AG09319 (cell line): ENCODE measurements around the gene BTBD18.

ENCODE experiments used
- DNase-seq: peaks from one replicate; pipeline ENCODE4 v3.0.0-alpha.2; 2010; ENCODE audit warnings: low read depth; ENCODE audit errors: extremely low read depth
- CTCF ChIP-seq: IDR thresholded peaks from 2 replicates; pipeline ENCODE4 v1.5.1; 2011; ENCODE audit warnings: low read depth, mild to moderate bottlenecking, inconsistent platforms, low read length, moderate library complexity

BTBD18 gene

GRCh38 chr11:57775491-57775890 lies 23.9 kb upstream of the BTBD18 start:
- no peak for TF ChIP-seq CTCF

GRCh38 chr11:57773026-57773598 lies 21.5 kb upstream of the BTBD18 start:
- no peak for TF ChIP-seq CTCF
- no peak for DNase-seq

More at GRCh38 chr11:57775491-57775890, 23.9 kb upstream of the BTBD18 start:
- no peak for DNase-seq

- TF ChIP-seq CTCF = no peak
- no peak for DNase-seq
Measured at GRCh38 chr11:57772562-57772961, 20.9 kb upstream of the BTBD18 start.

- no peak for TF ChIP-seq CTCF
- DNase-seq = no peak
Measured at GRCh38 chr11:57771365-57771764, 19.7 kb upstream of the BTBD18 start.

- TF ChIP-seq CTCF = no peak
- DNase-seq = no peak
Measured at GRCh38 chr11:57770793-57771192, 19.2 kb upstream of the BTBD18 start.

- DNase-seq = no peak
- TF ChIP-seq CTCF = no peak
Measured at GRCh38 chr11:57764972-57765371, 13.4 kb upstream of the BTBD18 start.

GRCh38 chr11:57764566-57764965 lies 12.9 kb upstream of the BTBD18 start:
- TF ChIP-seq CTCF = no peak
- no peak for DNase-seq
